Stimulated activated CD8-positive, alpha-beta memory T cell treated with anti-CD3 and anti-CD28 coated beads, Interleukin-15, amount 100 ng/mL, for 48 hours (primary cell): ENCODE measurements around the gene LZTFL1.

ENCODE experiments used
- DNase-seq, 2 donors: peaks; one replicate each; pipeline ENCODE4 v3.0.0-alpha.2; 2020; ENCODE audit warnings: low read depth in 2 of 2

Gene LZTFL1

GRCh38 chr3:45807681-45808540 lies 34.0 kb downstream of the LZTFL1 start:
- DNase-seq: no peak

GRCh38 chr3:45807133-45807532 lies 34.8 kb downstream of the LZTFL1 start:
- DNase-seq: no peak

- DNase-seq: no peak
These were observed 35.8 kb downstream of the LZTFL1 start for GRCh38 chr3:45806072-45806471.

GRCh38 chr3:45803252-45803935 lies 38.5 kb downstream of the LZTFL1 start:
- DNase-seq: no peak

- no peak for DNase-seq
These were observed 39.8 kb downstream of the LZTFL1 start for GRCh38 chr3:45802146-45802545.

GRCh38 chr3:45800611-45801010 lies 41.3 kb downstream of the LZTFL1 start:
- DNase-seq: no peak

GRCh38 chr3:45799586-45799985 lies 42.3 kb downstream of the LZTFL1 start:
- DNase-seq: no peak

GRCh38 chr3:45798034-45798433 lies 43.9 kb downstream of the LZTFL1 start:
- no peak for DNase-seq

- DNase-seq: no peak
These were observed 44.8 kb downstream of the LZTFL1 start for GRCh38 chr3:45796902-45797637.

GRCh38 chr3:45795882-45796765 lies 45.8 kb downstream of the LZTFL1 start, which contains the start of gene SLC6A20:
Gene SLC6A20 (minus strand): TSS chr3:45796536. CDS start chr3:45796419, 117 bp downstream.
- DNase-seq: no peak

GRCh38 chr3:45795509-45795881 lies 46.4 kb downstream of the LZTFL1 start:
- no peak for DNase-seq

GRCh38 chr3:45794660-45795059 lies 47.3 kb downstream of the LZTFL1 start:
- no peak for DNase-seq

GRCh38 chr3:45794177-45794560 lies 47.8 kb downstream of the LZTFL1 start:
- no peak for DNase-seq

- no peak for DNase-seq
These were observed 48.3 kb downstream of the LZTFL1 start for GRCh38 chr3:45793482-45794176.

GRCh38 chr3:45792516-45793172 lies 49.3 kb downstream of the LZTFL1 start:
- DNase-seq: no peak

GRCh38 chr3:45792036-45792435 lies 49.9 kb downstream of the LZTFL1 start:
- DNase-seq: no peak

- DNase-seq: no peak
These were observed 51.3 kb downstream of the LZTFL1 start for GRCh38 chr3:45790596-45790995.

- no peak for DNase-seq
These were observed 52.6 kb downstream of the LZTFL1 start for GRCh38 chr3:45789235-45789812.

GRCh38 chr3:45787551-45787950 lies 54.4 kb downstream of the LZTFL1 start:
- no peak for DNase-seq
